ENCODE results near the gene CDH4. TPM values are rescaled to one million over a fixed set of nuclear protein-coding genes. Genes with fewer than 3 reads are reported as not detected.

Gene CDH4
- total RNA-seq, 1 donor from 2014 or later = 8.9 TPM

- no peak overlapping the region for H3K4me3 Mint-ChIP-seq
- no peak overlapping the region for H3K27ac Mint-ChIP-seq (ENCODE audit: unreplicated experiment)
- H3K9me3 Mint-ChIP-seq = no peaks in the 10 kb centered on the region
- H3K36me3 Mint-ChIP-seq (ENCODE audit: low read depth) = no peaks in the 10 kb centered on the region
- H3K4me1 Mint-ChIP-seq = peaks cover 23% of the 10 kb centered on the region
- H3K27me3 Mint-ChIP-seq (ENCODE audit: low read depth) = no peaks in the 10 kb centered on the region
- no peak for DNase-seq (ENCODE audit: low read depth, low spot score)
- TF ChIP-seq, protein P1, sequence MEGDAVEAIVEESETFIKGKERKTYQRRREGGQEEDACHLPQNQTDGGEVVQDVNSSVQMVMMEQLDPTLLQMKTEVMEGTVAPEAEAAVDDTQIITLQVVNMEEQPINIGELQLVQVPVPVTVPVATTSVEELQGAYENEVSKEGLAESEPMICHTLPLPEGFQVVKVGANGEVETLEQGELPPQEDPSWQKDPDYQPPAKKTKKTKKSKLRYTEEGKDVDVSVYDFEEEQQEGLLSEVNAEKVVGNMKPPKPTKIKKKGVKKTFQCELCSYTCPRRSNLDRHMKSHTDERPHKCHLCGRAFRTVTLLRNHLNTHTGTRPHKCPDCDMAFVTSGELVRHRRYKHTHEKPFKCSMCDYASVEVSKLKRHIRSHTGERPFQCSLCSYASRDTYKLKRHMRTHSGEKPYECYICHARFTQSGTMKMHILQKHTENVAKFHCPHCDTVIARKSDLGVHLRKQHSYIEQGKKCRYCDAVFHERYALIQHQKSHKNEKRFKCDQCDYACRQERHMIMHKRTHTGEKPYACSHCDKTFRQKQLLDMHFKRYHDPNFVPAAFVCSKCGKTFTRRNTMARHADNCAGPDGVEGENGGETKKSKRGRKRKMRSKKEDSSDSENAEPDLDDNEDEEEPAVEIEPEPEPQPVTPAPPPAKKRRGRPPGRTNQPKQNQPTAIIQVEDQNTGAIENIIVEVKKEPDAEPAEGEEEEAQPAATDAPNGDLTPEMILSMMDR (conservative IDR thresholded peaks at IDR 0.05) = no peak
These were observed 384.6 kb downstream of the CDH4 start for GRCh38 chr20:61636531-61637116.

GRCh38 chr20:61638802-61639585, 386.9 kb downstream of the CDH4 start:
- H3K27ac Mint-ChIP-seq (ENCODE audit: unreplicated experiment) = no peak overlapping the region
- no peaks in the 10 kb centered on the region for H3K9me3 Mint-ChIP-seq
- TF ChIP-seq, protein P1 (conservative IDR thresholded peaks at IDR 0.05) = no peak
- H3K36me3 Mint-ChIP-seq (ENCODE audit: low read depth) = no peaks in the 10 kb centered on the region
- no peaks in the 10 kb centered on the region for H3K27me3 Mint-ChIP-seq (ENCODE audit: low read depth)
- no peak overlapping the region for H3K4me3 Mint-ChIP-seq
- peaks cover 28% of the 10 kb centered on the region for H3K4me1 Mint-ChIP-seq
- DNase-seq (ENCODE audit: low read depth, low spot score) = no peak

DNA sequence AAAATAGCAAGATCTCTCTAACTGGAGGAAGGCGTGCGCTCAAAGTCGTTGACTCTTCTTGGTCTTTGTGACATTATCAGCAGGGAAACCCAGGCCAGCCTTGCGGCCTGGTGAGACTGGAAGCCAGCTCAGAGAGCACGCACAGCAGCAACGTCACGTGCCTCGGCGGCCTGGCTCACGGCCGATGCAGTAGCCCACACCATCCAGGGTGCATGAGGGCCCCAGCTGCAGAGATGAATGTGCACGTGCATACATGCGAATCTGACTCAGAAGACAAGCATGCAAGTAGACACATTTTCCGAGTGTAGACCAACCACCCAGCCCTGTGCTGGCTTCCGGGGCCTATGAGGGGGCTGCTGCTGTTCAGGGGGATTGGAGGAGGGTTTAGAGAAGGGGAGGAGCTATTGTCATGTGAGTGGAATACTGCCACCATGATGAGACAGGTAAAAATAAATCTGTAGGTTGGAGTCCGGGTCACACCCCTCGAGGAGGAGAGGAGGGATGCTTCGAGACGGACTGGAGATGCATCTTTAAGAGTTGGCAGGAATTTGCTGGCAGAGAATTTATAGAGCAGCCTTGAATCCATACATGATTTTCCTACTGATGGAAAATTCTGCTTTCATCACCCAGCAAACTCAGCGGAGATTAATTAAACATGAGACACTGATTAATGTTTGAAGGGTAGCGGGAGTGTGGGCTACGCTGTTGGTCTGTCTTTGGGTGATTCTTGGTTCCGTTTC, 388.2 kb downstream of the CDH4 start:
- TF ChIP-seq, protein P1 (conservative IDR thresholded peaks at IDR 0.05) = no peak
- no peaks in the 10 kb centered on the region for H3K27me3 Mint-ChIP-seq (ENCODE audit: low read depth)
- H3K9me3 Mint-ChIP-seq = no peaks in the 10 kb centered on the region
- no peaks in the 10 kb centered on the region for H3K36me3 Mint-ChIP-seq (ENCODE audit: low read depth)
- H3K27ac Mint-ChIP-seq (ENCODE audit: unreplicated experiment) = no peak overlapping the region
- H3K4me3 Mint-ChIP-seq = no peak overlapping the region
- no peak for DNase-seq (ENCODE audit: low read depth, low spot score)
- H3K4me1 Mint-ChIP-seq = peaks cover 33% of the 10 kb centered on the region

GRCh38 chr20:61640871-61641245, 388.8 kb downstream of the CDH4 start:
- H3K27ac Mint-ChIP-seq (ENCODE audit: unreplicated experiment) = no peak overlapping the region
- no peaks in the 10 kb centered on the region for H3K36me3 Mint-ChIP-seq (ENCODE audit: low read depth)
- TF ChIP-seq, protein P1 (conservative IDR thresholded peaks at IDR 0.05) = no peak

DNA sequence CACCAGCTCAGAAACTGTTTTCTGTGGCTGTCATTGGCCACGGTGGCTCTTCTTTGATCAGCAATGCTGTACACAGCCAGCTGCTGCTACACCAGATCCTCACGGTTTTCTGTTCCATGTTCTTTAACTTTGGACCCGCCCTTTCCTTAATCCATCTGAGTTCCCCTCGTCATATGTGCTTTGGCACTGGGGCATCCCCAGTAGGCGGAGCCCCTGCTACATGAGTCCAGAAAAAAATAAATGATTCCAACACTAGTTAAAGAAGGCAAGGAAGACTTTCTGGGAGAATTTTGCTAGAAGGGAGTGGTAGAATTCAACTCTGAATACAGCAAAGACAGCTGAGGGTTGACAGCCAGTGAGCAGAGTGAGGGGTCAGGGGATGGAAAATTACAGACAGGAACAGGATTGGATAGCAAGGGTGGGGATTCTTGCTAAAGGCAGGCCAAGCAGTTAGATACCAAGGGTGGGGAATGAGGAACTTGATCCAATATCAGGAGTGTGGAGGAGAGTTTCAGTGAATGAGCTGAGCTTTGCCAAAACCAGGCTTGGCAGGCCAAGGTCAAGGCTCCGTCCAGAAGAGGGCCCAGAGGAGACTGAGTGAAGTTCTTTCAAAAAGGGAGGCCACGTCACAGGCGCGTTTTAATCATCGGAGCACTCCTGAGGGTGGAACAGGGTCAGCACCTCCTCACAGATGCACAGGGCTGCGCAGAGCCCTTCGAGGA, 391.8 kb downstream of the CDH4 start:
- no peak for DNase-seq (ENCODE audit: low read depth, low spot score)
- no peaks in the 10 kb centered on the region for H3K36me3 Mint-ChIP-seq (ENCODE audit: low read depth)
- peaks cover 38% of the 10 kb centered on the region for H3K4me1 Mint-ChIP-seq
- TF ChIP-seq, protein P1 (conservative IDR thresholded peaks at IDR 0.05) = no peak
- H3K27me3 Mint-ChIP-seq (ENCODE audit: low read depth) = no peaks in the 10 kb centered on the region
- no peak overlapping the region for H3K4me3 Mint-ChIP-seq
- H3K9me3 Mint-ChIP-seq = no peaks in the 10 kb centered on the region
- H3K27ac Mint-ChIP-seq (ENCODE audit: unreplicated experiment) = no peak overlapping the region

More at GRCh38 chr20:61640871-61641245, 388.8 kb downstream of the CDH4 start:
- Mint-ChIP-seq H3K4me1 (peaks cover 33% of the 10 kb centered on the region), H3K4me3 (no peak overlapping the region), H3K27me3 (ENCODE audit: low read depth) (no peaks in the 10 kb centered on the region), H3K9me3 (no peaks in the 10 kb centered on the region)
- no peak for DNase-seq (ENCODE audit: low read depth, low spot score)

Measured in neural crest cell (in vitro differentiated cells).